T-helper 22 cell (primary cell): ENCODE results near the gene DENND11.

ENCODE experiments used
- DNase-seq: peaks from one replicate; pipeline ENCODE4 v3.0.0-alpha.2; 2020; ENCODE audit warnings: low read depth

Gene DENND11

GRCh38 chr7:141702047-141702567 is at the start of gene DENND11:
DENND11 (minus strand) TSS chr7:141702166; CDS start chr7:141702153, 13 bp downstream.
- DNase-seq, result peak; percentile 46

GRCh38 chr7:141748396-141748795 is 46.4 kb upstream of the DENND11 start:
- no peak for DNase-seq

DNA sequence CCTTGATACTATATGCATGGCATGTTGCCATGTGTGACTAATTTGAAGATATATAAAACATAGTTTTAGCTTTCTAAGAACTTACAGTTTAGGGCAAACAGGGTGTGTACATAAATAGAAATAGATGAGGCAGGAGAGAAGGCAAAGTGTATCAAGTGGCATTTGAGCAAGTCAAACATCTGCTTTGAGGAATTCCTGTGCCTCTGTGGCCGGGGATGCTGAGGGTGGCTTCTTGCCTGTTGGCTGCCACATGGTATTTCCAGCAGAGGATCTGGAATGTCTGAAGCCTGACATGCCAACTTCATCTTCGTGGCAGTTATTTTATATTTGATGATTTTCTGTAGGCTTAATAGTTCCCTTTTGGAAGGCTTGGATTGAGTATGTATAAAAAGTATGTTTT is 42.2 kb upstream of the DENND11 start:
- DNase-seq, result no peak

- DNase-seq, result no peak
Observed at GRCh38 chr7:141742229-141742628, 40.3 kb upstream of the DENND11 start.

GRCh38 chr7:141739250-141739649 is 37.3 kb upstream of the DENND11 start:
- DNase-seq, result no peak

- no peak for DNase-seq
Observed at GRCh38 chr7:141738592-141739013, 36.6 kb upstream of the DENND11 start.

- DNase-seq, result peak; percentile 86
Observed at GRCh38 chr7:141737836-141738591, 36.0 kb upstream of the DENND11 start, which contains the start of gene SSBP1. SSBP1 (plus strand) TSS chr7:141738358; CDS start chr7:141739167, 809 bp downstream.

DNA sequence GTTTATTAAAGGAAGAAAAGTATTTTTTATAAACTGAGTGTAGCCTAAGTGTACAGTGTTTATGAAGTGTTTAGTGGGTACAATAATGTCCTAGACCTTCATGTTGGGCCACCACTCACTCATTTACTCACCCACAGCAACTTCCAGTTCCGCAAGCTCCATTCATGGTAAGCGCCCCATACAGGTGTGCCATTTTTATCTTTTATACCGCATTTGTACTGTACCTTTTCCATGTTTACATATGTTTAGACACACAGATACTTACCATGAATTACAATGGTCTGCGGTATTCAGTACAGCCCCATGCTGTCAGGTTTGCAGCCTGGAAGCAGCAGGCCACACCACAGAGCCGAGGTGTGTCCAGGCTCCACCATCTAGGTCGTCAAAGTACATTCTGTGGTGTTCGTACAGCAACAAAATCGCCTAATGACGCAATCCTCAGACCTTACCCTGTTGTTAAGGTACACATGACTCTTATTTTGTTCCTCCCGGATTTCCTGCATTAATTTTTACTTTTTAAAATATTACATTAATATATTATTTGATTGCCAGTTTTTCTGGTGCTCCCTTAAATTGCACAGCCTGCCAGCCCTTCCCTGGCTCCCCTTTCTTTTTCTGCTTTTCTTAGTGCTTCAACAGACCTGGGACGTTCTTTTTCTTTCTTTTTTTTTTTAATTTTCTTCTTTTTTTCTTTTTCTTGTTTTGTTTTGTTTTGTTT is 35.3 kb upstream of the DENND11 start:
- peak; percentile 15 for DNase-seq

DNA sequence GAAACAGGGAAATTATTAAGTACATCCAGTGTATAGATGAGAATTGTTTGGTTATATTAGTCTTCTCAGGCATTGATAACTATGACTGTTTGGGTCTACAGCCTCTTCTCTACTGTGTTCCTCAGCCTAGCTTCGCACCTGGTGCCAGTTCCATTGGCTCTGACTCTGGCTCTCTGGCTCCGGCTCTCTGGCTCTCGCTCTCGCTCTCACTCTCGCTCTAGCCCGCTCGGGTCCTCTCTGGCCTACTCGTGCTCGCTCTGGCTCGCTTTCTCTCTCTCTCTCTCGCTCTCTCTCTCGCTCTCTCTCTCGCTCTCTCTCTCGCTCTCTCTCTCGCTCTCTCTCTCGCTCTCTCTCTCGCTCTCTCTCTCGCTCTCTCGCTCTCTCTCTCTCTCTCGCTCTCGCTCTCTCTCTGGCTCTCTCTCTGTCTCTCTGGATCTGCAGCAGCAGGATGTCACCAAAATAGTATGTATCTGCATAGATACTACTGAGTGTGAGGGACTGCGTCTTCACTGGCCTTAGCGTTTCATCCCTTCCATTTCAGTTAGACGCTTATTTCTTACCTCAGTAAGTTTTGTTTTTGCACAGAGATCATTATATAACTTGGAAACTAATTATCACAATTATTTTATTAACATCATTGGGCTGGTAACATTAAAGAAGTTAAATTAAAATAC is 29.6 kb upstream of the DENND11 start:
- no peak for DNase-seq

GRCh38 chr7:141729020-141729419 is 27.1 kb upstream of the DENND11 start:
- DNase-seq, result no peak

DNA sequence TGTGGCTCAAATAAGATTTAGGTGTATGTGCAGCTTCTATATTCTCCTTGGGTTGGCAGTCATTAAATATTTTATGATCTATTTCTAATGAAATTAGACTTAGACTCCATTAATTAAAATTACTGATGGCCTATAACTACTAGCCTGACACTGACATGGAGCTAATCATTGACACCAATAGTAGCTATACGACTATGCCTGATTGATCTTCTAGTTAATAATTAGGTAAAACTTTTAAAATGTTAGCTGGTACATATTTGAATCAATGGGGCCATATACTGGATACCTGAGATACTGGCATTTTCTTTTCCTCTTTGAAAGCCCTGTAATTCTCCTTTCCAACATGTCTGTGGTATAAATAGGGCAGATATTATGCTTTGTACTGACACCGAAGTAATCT is 20.6 kb upstream of the DENND11 start:
- DNase-seq, result no peak

GRCh38 chr7:141717450-141717849 is 15.5 kb upstream of the DENND11 start:
- no peak for DNase-seq

- DNase-seq, result no peak
Observed at GRCh38 chr7:141715794-141716689, 14.1 kb upstream of the DENND11 start.

DNA sequence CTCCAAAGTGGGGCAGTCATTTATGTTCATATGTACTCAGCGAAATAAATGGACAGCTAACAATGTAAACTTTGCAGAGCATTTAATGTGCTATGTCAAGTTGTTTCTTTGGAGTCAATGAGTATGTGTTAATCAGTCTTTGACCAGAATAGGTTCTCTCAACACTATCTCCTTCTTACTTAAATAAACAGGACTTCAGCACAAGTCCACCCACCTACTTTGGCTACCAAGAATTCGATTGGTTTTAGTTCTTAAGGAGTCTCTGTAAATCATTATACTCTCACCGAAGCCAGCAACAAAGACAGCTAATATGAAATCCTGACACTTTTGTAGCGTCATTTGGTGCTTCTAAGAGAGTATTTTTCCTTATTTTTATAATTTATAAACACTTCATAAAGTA is 13.1 kb upstream of the DENND11 start:
- DNase-seq, result no peak

DNA sequence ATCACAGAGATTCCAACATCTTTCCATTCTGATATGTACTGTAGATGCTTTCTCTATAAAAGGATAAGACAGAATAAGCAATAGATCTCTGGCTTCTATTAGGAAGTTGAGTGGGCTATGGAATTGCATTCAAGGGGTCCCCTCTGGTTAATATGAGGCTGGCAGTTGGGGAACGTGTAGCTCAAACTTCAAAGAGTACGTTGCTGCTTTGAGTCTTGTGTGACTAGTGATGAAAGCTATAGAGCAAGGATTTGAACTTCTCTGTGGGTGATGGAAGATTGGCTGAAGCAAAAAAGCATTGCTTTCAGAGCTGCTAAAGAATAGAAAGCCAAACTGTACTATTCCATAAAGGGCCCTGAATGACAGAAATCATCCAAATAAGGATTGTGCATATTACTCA is 12.6 kb upstream of the DENND11 start:
- no peak for DNase-seq

DNA sequence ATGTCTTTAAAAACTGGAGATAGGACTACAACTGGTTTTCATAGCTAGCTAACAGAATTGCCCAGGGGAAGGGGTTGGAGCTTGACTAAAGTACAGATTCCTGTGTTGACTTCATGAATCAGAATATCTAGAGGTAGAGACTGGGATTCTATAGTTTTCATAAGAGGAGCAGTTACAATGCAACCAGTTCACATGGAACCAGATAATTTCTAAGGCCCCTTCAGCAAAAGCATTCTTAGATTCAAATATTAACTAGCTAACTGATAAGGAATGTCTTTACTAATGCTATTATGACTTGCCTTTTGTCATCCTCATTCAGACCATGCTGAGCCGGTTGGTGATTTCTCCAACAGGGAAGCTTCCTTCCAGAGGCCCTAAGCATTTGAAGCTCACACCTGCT is 11.9 kb upstream of the DENND11 start:
- DNase-seq, result no peak

DNA sequence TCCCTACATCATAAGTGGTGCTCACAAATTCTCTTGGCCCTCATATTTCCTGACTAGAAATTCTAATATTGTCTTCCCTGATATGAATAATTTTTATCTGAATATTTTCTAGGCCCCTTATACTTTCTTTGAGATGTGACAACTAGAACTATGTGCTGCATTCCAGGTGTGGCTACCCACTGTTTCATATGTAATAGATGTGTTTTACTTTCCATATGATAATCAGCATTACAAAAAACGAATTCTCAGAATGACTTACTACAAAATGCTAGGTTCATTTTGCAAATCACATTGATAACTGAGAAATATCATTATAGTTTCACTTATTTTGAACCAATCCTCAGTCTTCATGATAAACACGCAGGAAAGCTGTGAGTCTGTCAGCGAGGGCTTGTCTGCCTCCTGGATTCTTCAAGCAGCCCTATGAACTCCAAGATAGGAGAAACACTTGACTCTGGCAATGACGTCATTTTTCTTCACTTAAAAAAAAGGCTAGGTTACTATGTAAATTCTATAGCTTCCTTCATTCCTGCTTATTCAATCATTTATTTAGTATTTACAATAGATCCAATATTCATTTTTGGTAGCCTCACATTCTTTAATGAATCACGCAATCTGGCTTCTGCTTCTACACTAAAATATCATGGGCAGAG is 10.8 kb upstream of the DENND11 start:
- no peak for DNase-seq

GRCh38 chr7:141710301-141710700 is 8.3 kb upstream of the DENND11 start:
- DNase-seq, result no peak

GRCh38 chr7:141709749-141710148 is 7.8 kb upstream of the DENND11 start:
- no peak for DNase-seq

DNA sequence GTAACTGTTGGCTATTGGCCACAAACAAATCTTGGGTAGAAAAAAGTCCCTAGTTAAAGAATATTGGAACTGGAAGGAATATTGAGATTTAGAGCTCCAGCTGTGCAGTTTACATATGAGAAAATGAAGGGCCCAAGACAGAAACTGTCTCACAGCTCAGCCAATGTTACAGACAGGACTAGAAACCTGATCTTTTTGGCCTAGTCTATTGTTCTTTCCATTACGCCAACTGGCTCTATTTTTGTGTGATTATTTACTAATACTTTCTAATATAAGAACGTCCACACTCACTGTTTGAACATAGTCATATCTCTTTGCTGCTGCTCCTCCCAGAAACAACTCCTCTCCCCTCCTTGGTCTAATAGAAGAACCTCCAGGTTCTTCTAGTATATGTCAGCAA is 7.4 kb upstream of the DENND11 start:
- DNase-seq, result no peak

GRCh38 chr7:141708351-141708750 is 6.4 kb upstream of the DENND11 start, which contains the start of gene WEE2:
WEE2 (plus strand) TSS chr7:141708353; CDS start chr7:141708759, 406 bp downstream.
- no peak for DNase-seq
